Stomach (tissue), 9 donors: ENCODE results near the gene TRIP6. TPM values are rescaled to one million over a fixed set of nuclear protein-coding genes. Genes with fewer than 3 reads are reported as not detected.

Experiments used
- DNase-seq, 2 donors: peaks; one replicate each; pipeline versions ENCODE4 v3.0.0 to v3.0.0-alpha.2; 2013 to 2019
- H3K27ac ChIP-seq, 5 donors: fragments of 200-600 bp in 4 of 5; sonication (generic) in 4 of 5; one replicate each; pipeline ENCODE4 v1.5.1; 2013 to 2019; ENCODE audit warnings: mild to moderate bottlenecking in 1 of 5, moderate library complexity in 1 of 5
- H3K27me3 ChIP-seq, 3 donors: fragments of 200-600 bp; sonication (generic); one replicate each; pipeline ENCODE4 v1.5.1; 2017 to 2019; ENCODE audit warnings: mixed run types in 1 of 3
- H3K36me3 ChIP-seq, 4 donors: fragments of 200-600 bp; sonication (generic); 1 replicate in 3 of 4; 2 replicates in 1 of 4; pipeline ENCODE4 v1.5.1; 2016 to 2019
- H3K4me1 ChIP-seq, 4 donors: fragments of 200-600 bp; sonication (generic); one replicate each; pipeline ENCODE4 v1.5.1; 2016 to 2019
- H3K4me3 ChIP-seq, 4 donors: fragments of 200-600 bp; sonication (generic) in 3 of 4; one replicate each; pipeline ENCODE4 v1.5.1; 2016 to 2019; ENCODE audit warnings: mild to moderate bottlenecking in 1 of 4
- H3K9me3 ChIP-seq, 4 donors: fragments of 200-600 bp; sonication (generic); one replicate each; pipeline ENCODE4 v1.5.1; 2016 to 2019
- CTCF ChIP-seq, 7 experiments: fragments of 450-650 bp in 4 of 7; fragments of 200-600 bp in 3 of 7; sonication (generic) in 3 of 7; IDR thresholded peaks; one replicate each; pipeline ENCODE4 v1.5.1; 2016 to 2019; ENCODE audit warnings: antibody characterized with exemption in 7 of 7, control low read depth in 2 of 7, mild to moderate bottlenecking in 1 of 7
- EP300 ChIP-seq: sonication (generic); formaldehyde crosslinking; IDR thresholded peaks from one replicate; pipeline ENCODE4 v1.6.1; 2017; ENCODE audit warnings: antibody characterized with exemption
- POLR2A ChIP-seq, 4 donors: fragments of 450-650 bp; IDR thresholded peaks; one replicate each; pipeline ENCODE4 v1.6.1; 2016; ENCODE audit warnings: antibody characterized with exemption in 4 of 4, control low read depth in 2 of 4, mild to moderate bottlenecking in 1 of 4, moderate library complexity in 1 of 4
- POLR2AphosphoS5 ChIP-seq, 3 donors: sonication (generic); formaldehyde crosslinking; IDR thresholded peaks; one replicate each; pipeline ENCODE4 v1.6.1; 2016; ENCODE audit warnings: antibody characterized with exemption in 3 of 3
- WGBS, 5 donors: extraction: QIAGEN DNeasy Blood & Tissue Kit in 3 of 5; methylation state at CpG; one replicate each; pipeline versions ENCODE4 v1.1.5 to v1.1.7; 2013 to 2018; 5-methylcytosine and 5-hydroxymethylcytosine counted together
- intact Hi-C: fragments of 100-400 bp; cut with DNase I; formaldehyde crosslinking; loops from one replicate; pipeline ENCODE4 v1.15.1; 2023; ENCODE audit warnings: low total_unique reads
- polyA plus RNA-seq, 3 donors: library from polyadenylated mRNA; stranded (reverse); fragments of 200-250 nt; gene quantifications; one replicate each; pipeline ENCODE4 v1.2.3, GENCODE V29; 2013
- total RNA-seq, 5 donors: library from RNA; depleted of rRNA; stranded (reverse); fragments of >200 nt; gene quantifications; one replicate each; pipeline versions ENCODE4 v1.1.0 to v1.2.3, GENCODE V29; 2014 to 2016
- donor health status: healthy with polysubstance abuse.
- donor health status: Bipolar disorder and iron deficiency.
- donor health status: healthy.

TRIP6 gene
- total and polyA plus RNA-seq, 8 donors, result 4.7 to 50.0 (median 25.0) TPM

- Histone ChIP-seq H3K36me3 (no peaks in the 10 kb centered on the region), H3K4me3 (no peak overlapping the region), H3K27ac (no peak overlapping the region), H3K4me1 (peaks cover 9 to 22% (median 13%) of the 10 kb centered on the region in 4 donors), H3K27me3 (no peaks in the 10 kb centered on the region), H3K9me3 (no peaks in the 10 kb centered on the region)
- intact Hi-C loops, result no loop called here
- no peak for DNase-seq
- TF ChIP-seq POLR2AphosphoS5 (IDR thresholded peaks at IDR 0.05), result no peak
- TF ChIP-seq EP300, result no peak
- TF ChIP-seq POLR2A (IDR thresholded peaks at IDR 0.05), result no peak
- TF ChIP-seq CTCF (IDR thresholded peaks at IDR 0.05), result no peak
- 89 to 97% (median 95%) methylated on average over 16 to 18 of the region's 18 CpGs for WGBS, 5 donors
Observed at GRCh38 chr7:100839361-100839760, 27.8 kb upstream of the TRIP6 start.

GRCh38 chr7:100840470-100841100 is 26.6 kb upstream of the TRIP6 start:
- H3K27me3 ChIP-seq, result no peaks in the 10 kb centered on the region
- intact Hi-C loops, result no loop called here
- peaks cover 9 to 21% (median 13%) of the 10 kb centered on the region in 4 donors for H3K4me1 ChIP-seq
- H3K4me3 ChIP-seq, result no peak overlapping the region
- WGBS, 5 donors, result 53 to 73% (median 57%) methylated on average over 8 of the region's 8 CpGs
- no peak overlapping the region for H3K27ac ChIP-seq
- H3K36me3 ChIP-seq, result no peaks in the 10 kb centered on the region
- H3K9me3 ChIP-seq, result no peaks in the 10 kb centered on the region
- TF ChIP-seq CTCF (IDR thresholded peaks at IDR 0.05), result no peak
- no peak for TF ChIP-seq POLR2A (IDR thresholded peaks at IDR 0.05)
- TF ChIP-seq EP300, result no peak
- TF ChIP-seq POLR2AphosphoS5 (IDR thresholded peaks at IDR 0.05), result no peak
- no peak for DNase-seq

- 94 to 98% (median 94%) methylated on average over 4 of the region's 4 CpGs for WGBS, 5 donors
- no peak for DNase-seq
- peaks cover 7 to 8% (median 7%) of the 10 kb centered on the region in 4 donors for H3K4me1 ChIP-seq
- TF ChIP-seq EP300 (no peak), POLR2AphosphoS5 (IDR thresholded peaks at IDR 0.05) (no peak), CTCF (IDR thresholded peaks at IDR 0.05) (no peak), POLR2A (IDR thresholded peaks at IDR 0.05) (no peak)
- intact Hi-C loops, result no loop called here
- H3K27me3 ChIP-seq, result no peaks in the 10 kb centered on the region
- H3K4me3 ChIP-seq, result no peak overlapping the region
- H3K9me3 ChIP-seq, result no peaks in the 10 kb centered on the region
- H3K27ac ChIP-seq, result no peak overlapping the region
- no peaks in the 10 kb centered on the region for H3K36me3 ChIP-seq
Observed at GRCh38 chr7:100847360-100847759, 19.8 kb upstream of the TRIP6 start.

GRCh38 chr7:100852048-100852872 is 14.9 kb upstream of the TRIP6 start, which contains the start of gene SLC12A9:
Gene SLC12A9 (plus strand): TSS chr7:100852713. CDS start chr7:100854198, 1,485 bp downstream.
- H3K27me3 ChIP-seq, result no peaks in the 10 kb centered on the region
- intact Hi-C loops, result loop anchor here (5.0 to 10.0 kb wide), 2 partner anchors 50 to 147 kb away; partner anchors contain the start of gene POP7
- 0 to 1% (median 1%) methylated on average over 28 to 71 of the region's 71 CpGs for WGBS, 5 donors
- H3K4me1 ChIP-seq, result peaks cover 17 to 30% (median 24%) of the 10 kb centered on the region in 4 donors
- DNase-seq, result peak; percentile 90 to 97
- H3K27ac ChIP-seq, result peak within 1 kb of the TSS; percentile 60 to 85 (median 76)
- TF ChIP-seq POLR2AphosphoS5 (IDR thresholded peaks at IDR 0.05) (peak in 1 of 3 donors; percentile 50), EP300 (no peak), CTCF (IDR thresholded peaks at IDR 0.05) (peak in 5 of 7 experiments; percentile 88 to 94 (median 92)), POLR2A (IDR thresholded peaks at IDR 0.05) (no peak)
- peaks cover 0 to 16% (median 11%) of the 10 kb centered on the region in 4 donors for H3K36me3 ChIP-seq
- H3K4me3 ChIP-seq, result peak within 1 kb of the TSS; percentile 69 to 85 (median 70)
- no peaks in the 10 kb centered on the region for H3K9me3 ChIP-seq
